A549 (cell line): Measurements from ENCODE around the gene TP53INP2. TPM values are rescaled to one million over a fixed set of nuclear protein-coding genes. Genes with fewer than 3 reads are reported as not detected.

ENCODE experiments used
- ATAC-seq, 2 experiments: fragments of 200-7000 bp in 1 of 2; fragments of >200 bp in 1 of 2; cut with Nextera tagmentation in 1 of 2; cut with Tn5 transposase in 1 of 2; 3 replicates each; pipeline versions ENCODE4 v1.8.0 to v1.9.1; 2018 to 2020; ENCODE audit warnings: mild to moderate bottlenecking in 1 of 2, moderate library complexity in 1 of 2
- CTCF ChIA-PET: fragments of 300-600 bp; sonication (Branson Sonifier 250); formaldehyde crosslinking; extraction: SDS; loops from one replicate; lab custom pipeline; 2021; ENCODE audit warnings: antibody characterized with exemption, inconsistent platforms; lab: Yijun Ruan, JAX
- POLR2A ChIA-PET: fragments of 350-600 bp; formaldehyde crosslinking; extraction: SDS; loops from one replicate; lab custom pipeline; 2021; ENCODE audit warnings: antibody characterized with exemption, inconsistent platforms; lab: Yijun Ruan, JAX
- DNase-seq, 2 experiments: peaks; one replicate each; pipeline versions ENCODE4 v3.0.0 to v3.0.0-alpha.2; 2011 to 2016; ENCODE audit warnings: low read depth in 1 of 2, low spot score in 1 of 2
- FAIRE-seq: peaks from 2 replicates; lab custom pipeline; 2011; peaks lifted over from hg19 to GRCh38; lab: Jason Lieb, UNC
- H3K27ac ChIP-seq, 2 experiments: fragments of >200 bp; sonication (Bioruptor Twin); formaldehyde crosslinking; 3 replicates each; pipeline ENCODE4 v1.5.1; 2016 to 2017
- H3K4me1 ChIP-seq: fragments of >200 bp; sonication (Bioruptor Twin); formaldehyde crosslinking; 3 replicates; pipeline ENCODE4 v1.6.1; 2016
- H3K4me2 ChIP-seq: fragments of >200 bp; sonication (Bioruptor Twin); formaldehyde crosslinking; 3 replicates; pipeline ENCODE4 v1.6.1; 2016
- H3K4me3 ChIP-seq: fragments of >200 bp; sonication (Bioruptor Twin); formaldehyde crosslinking; 3 replicates; pipeline ENCODE4 v1.5.1; 2016
- H3K9me3 ChIP-seq: fragments of >200 bp; sonication (Bioruptor Twin); formaldehyde crosslinking; 3 replicates; pipeline ENCODE4 v1.6.1; 2016
- BHLHE40 ChIP-seq: IDR thresholded peaks from 2 replicates; pipeline ENCODE4 v1.6.1; 2012; ENCODE audit warnings: low read depth, low read length, inconsistent platforms
- CBX2 ChIP-seq: fragments of 200-600 bp; sonication (generic); IDR thresholded peaks from 2 replicates; pipeline ENCODE4 v1.6.1; 2016; ENCODE audit warnings: low read depth, mild to moderate bottlenecking, borderline replicate concordance
- CBX8 ChIP-seq: fragments of 200-600 bp; sonication (generic); IDR thresholded peaks from 2 replicates; pipeline ENCODE4 v1.6.1; 2016
- CEBPB ChIP-seq, 2 experiments: fragments of >200 bp in 1 of 2; sonication (Bioruptor Twin) in 1 of 2; formaldehyde crosslinking in 1 of 2; IDR thresholded peaks; 2 replicates each; pipeline ENCODE4 v1.6.1; 2012 to 2016
- CHD2 ChIP-seq: fragments of 150-350 bp; IDR thresholded peaks from 2 replicates; pipeline ENCODE4 v1.6.1; 2014; ENCODE audit warnings: low read length; ENCODE audit not compliant: partially characterized antibody
- CHD4 ChIP-seq: fragments of 200-600 bp; sonication (generic); IDR thresholded peaks from 2 replicates; pipeline ENCODE4 v1.6.1; 2016; ENCODE audit warnings: antibody characterized with exemption, mild to moderate bottlenecking, borderline replicate concordance
- CTCF ChIP-seq: fragments of >200 bp; sonication (Bioruptor Twin); formaldehyde crosslinking; IDR thresholded peaks from 3 replicates; pipeline ENCODE4 v1.5.1; 2016
- E2F6 ChIP-seq: IDR thresholded peaks from 2 replicates; pipeline ENCODE4 v1.6.1; 2012; ENCODE audit warnings: low read depth, borderline replicate concordance
- EHF ChIP-seq: fragments of 250-450 bp; sonication (Bioruptor Pico); IDR thresholded peaks from 2 replicates; pipeline ENCODE4 v1.5.0; 2020; ENCODE audit warnings: mild to moderate bottlenecking
- ELK1 ChIP-seq: fragments of 150-350 bp; IDR thresholded peaks from 2 replicates; pipeline ENCODE4 v1.6.1; 2014; ENCODE audit warnings: low read depth, mild to moderate bottlenecking, low read length
- EP300 ChIP-seq, 2 experiments: fragments of >200 bp; sonication (Bioruptor Twin); formaldehyde crosslinking; IDR thresholded peaks; 2 replicates in 1 of 2; 3 replicates in 1 of 2; pipeline ENCODE4 v1.6.1; 2016 to 2017
- ESRRA ChIP-seq: fragments of 150-350 bp; IDR thresholded peaks from 2 replicates; pipeline ENCODE4 v1.6.1; 2014; ENCODE audit warnings: mild to moderate bottlenecking, low read length, borderline replicate concordance
- FOSL2 ChIP-seq, 2 experiments: fragments of 450-650 bp in 1 of 2; fragments of >200 bp in 1 of 2; sonication (Bioruptor Twin) in 1 of 2; formaldehyde crosslinking; IDR thresholded peaks; 2 replicates each; pipeline versions ENCODE4 v1.5.0 to v1.6.1; 2016 to 2020; ENCODE audit warnings: mild to moderate bottlenecking in 1 of 2, moderate library complexity in 1 of 2
- FOXS1 ChIP-seq: fragments of 250-450 bp; sonication (Bioruptor Pico); IDR thresholded peaks from 2 replicates; pipeline ENCODE4 v1.5.0; 2020; ENCODE audit warnings: mild to moderate bottlenecking, moderate library complexity
- HMGXB4 ChIP-seq: fragments of 250-450 bp; sonication (Bioruptor Pico); IDR thresholded peaks from 2 replicates; pipeline ENCODE4 v1.5.0; 2021; ENCODE audit warnings: mild to moderate bottlenecking, moderate library complexity, borderline replicate concordance
- HOXA7 ChIP-seq: fragments of 250-450 bp; sonication (Bioruptor Pico); IDR thresholded peaks from 2 replicates; pipeline ENCODE4 v1.5.0; 2020; ENCODE audit warnings: mild to moderate bottlenecking, moderate library complexity
- HOXB13 ChIP-seq: fragments of 250-450 bp; sonication (Bioruptor Pico); IDR thresholded peaks from 2 replicates; pipeline ENCODE4 v1.5.0; 2020; ENCODE audit warnings: low read depth, mild to moderate bottlenecking, moderate library complexity
- MAX ChIP-seq: IDR thresholded peaks from 2 replicates; pipeline ENCODE4 v1.6.1; 2012
- POLR2AphosphoS2 ChIP-seq: conservative IDR thresholded peaks from 2 replicates; pipeline ENCODE4 v1.6.1; 2012; ENCODE audit warnings: low read length, improper control_type of control experiment, inconsistent platforms
- RARB ChIP-seq: fragments of 250-450 bp; sonication (Bioruptor Pico); IDR thresholded peaks from 2 replicates; pipeline ENCODE4 v1.8.0; 2021; ENCODE audit warnings: mild to moderate bottlenecking, moderate library complexity
- RNF2 ChIP-seq: fragments of 200-600 bp; sonication (generic); IDR thresholded peaks from 2 replicates; pipeline ENCODE4 v1.6.1; 2016; ENCODE audit warnings: low read depth, mild to moderate bottlenecking, antibody characterized with exemption, moderate library complexity, borderline replicate concordance
- SMC3 ChIP-seq: fragments of >200 bp; sonication (Bioruptor Twin); formaldehyde crosslinking; IDR thresholded peaks from 3 replicates; pipeline ENCODE4 v1.6.1; 2018; ENCODE audit warnings: inconsistent platforms
- SREBF2 ChIP-seq: fragments of 450-650 bp; IDR thresholded peaks from 2 replicates; pipeline ENCODE4 v1.6.1; 2014; ENCODE audit warnings: mild to moderate bottlenecking, moderate library complexity
- TFCP2L1 ChIP-seq: fragments of 250-450 bp; sonication (Bioruptor Pico); IDR thresholded peaks from 2 replicates; pipeline ENCODE4 v1.5.0; 2021; ENCODE audit warnings: mild to moderate bottlenecking
- WGBS: methylation state at CpG from one replicate; pipeline ENCODE4 v1.1.6; 2017; ENCODE audit errors: missing lambda C conversion rate; 5-methylcytosine and 5-hydroxymethylcytosine counted together
- polyA plus RNA-seq, 4 experiments: library from polyadenylated mRNA; depleted of rRNA in 3 of 4; stranded (reverse); fragments of >200 nt; fragmentation: RNase III in 1 of 4; extraction: RNeasy Plus Mini Kit Qiagen cat#74134 plus additional on column Dnase treatment in 1 of 4; gene quantifications; 2 replicates in 3 of 4; 3 replicates in 1 of 4; pipeline ENCODE4 v1.2.3, GENCODE V29; 2011 to 2017

Gene TP53INP2
- polyA plus RNA-seq, 2 of the 4 experiments (the other 2 are of a cell fraction), result 2.2 to 4.5 TPM

GRCh38 chr20:34755367-34755766, 51.2 kb downstream of the TP53INP2 start:
- POLR2A ChIA-PET, result no interaction called here
- DNase-seq (no peak), ATAC-seq (no peak)
- WGBS, result 90% methylated on average over 1 of the region's 1 CpG
- TF ChIP-seq EHF, result no peak
- TF ChIP-seq SMC3, result no peak
- no peak for TF ChIP-seq CBX8
- no peak for TF ChIP-seq RARB
- no peak for TF ChIP-seq CBX2
- TF ChIP-seq CTCF, result no peak
- no peak for TF ChIP-seq HOXB13
- TF ChIP-seq HMGXB4 (CRISPR knock-in tag), result no peak
- TF ChIP-seq CEBPB (IDR thresholded peaks at IDR 0.05), result no peak
- TF ChIP-seq CHD2, result no peak
- no peak for TF ChIP-seq FOSL2 (IDR thresholded peaks at IDR 0.05)
- no peak for TF ChIP-seq FOSL2 (CRISPR knock-in tag; IDR thresholded peaks at IDR 0.05)
- TF ChIP-seq POLR2AphosphoS2, result no peak
- TF ChIP-seq BHLHE40, result no peak
- TF ChIP-seq MAX, result no peak
- TF ChIP-seq, all 56 proteins: peak for 0
- no peak overlapping the region for H3K4me2 ChIP-seq
- CTCF ChIA-PET, result interaction anchor here (1.8 to 7.1 kb wide), 3 partner anchors 15 to 45 kb away, joined by 5 to 39 read pairs (median 8); no protein-coding TSS in a partner anchor
- no peak overlapping the region for H3K4me3 ChIP-seq
- no peak overlapping the region for H3K27ac ChIP-seq
- no peaks in the 10 kb centered on the region for H3K9me3 ChIP-seq
- H3K4me1 ChIP-seq, result no peaks in the 10 kb centered on the region
- FAIRE-seq, result no peak

GRCh38 chr20:34762031-34762555, 57.9 kb downstream of the TP53INP2 start:
- ChIA-PET CTCF (interaction anchor here (0.7 kb wide), 2 partner anchors 10 to 449 kb away, joined by 3 to 4 read pairs; no protein-coding TSS in a partner anchor), POLR2A (no interaction called here)
- FAIRE-seq, result no peak

More at GRCh38 chr20:34762031-34762555, 57.9 kb downstream of the TP53INP2 start:
- ATAC-seq (no peak), DNase-seq (no peak)
- H3K4me2 ChIP-seq, result no peak overlapping the region
- no peaks in the 10 kb centered on the region for H3K4me1 ChIP-seq
- no peak overlapping the region for H3K27ac ChIP-seq
- no peak overlapping the region for H3K4me3 ChIP-seq
- 0% methylated on average over 1 of the region's 1 CpG for WGBS
- no peaks in the 10 kb centered on the region for H3K9me3 ChIP-seq
- TF ChIP-seq ELK1 (no peak), FOXS1 (CRISPR knock-in tag) (no peak), ESRRA (no peak), BHLHE40 (no peak), HOXA7 (no peak), POLR2AphosphoS2 (no peak), EP300 (IDR thresholded peaks at IDR 0.05) (no peak), CHD4 (no peak), E2F6 (no peak), HOXB13 (no peak), TFCP2L1 (CRISPR knock-in tag) (no peak), RNF2 (no peak), SREBF2 (no peak)
